Fibroblast of villous mesenchyme (primary cell): Measurements from ENCODE around the gene SETD6. TPM values are rescaled to one million over a fixed set of nuclear protein-coding genes. Genes with fewer than 3 reads are reported as not detected.

Source experiments
- DNase-seq: peaks from one replicate; pipeline ENCODE4 v3.0.0-alpha.2; 2010; ENCODE audit warnings: low read depth
- H3K4me3 ChIP-seq: 2 replicates; pipeline ENCODE4 v1.5.1; 2011; ENCODE audit warnings: low read depth, mild to moderate bottlenecking, low read length
- total RNA-seq: library from RNA; depleted of rRNA; stranded (reverse); fragments of >200 nt; gene quantifications from 2 replicates; pipeline ENCODE4 v1.2.3, GENCODE V29; 2012
- TF ChIP-seq, protein P1 (sequence below): IDR thresholded peaks from 2 replicates; pipeline ENCODE4 v1.5.1; 2012; ENCODE audit warnings: low read depth, mild to moderate bottlenecking, low read length; ENCODE audit not compliant: insufficient read depth

Gene SETD6
- total RNA-seq, 1 donor: 8.2 TPM

GRCh38 chr16:58503863-58504688, 11.2 kb upstream of the SETD6 start:
- DNase-seq: no peak

GRCh38 chr16:58506241-58507194, 8.8 kb upstream of the SETD6 start:
- H3K4me3 ChIP-seq: no peak overlapping the region
- DNase-seq: no peak
- TF ChIP-seq, protein P1, sequence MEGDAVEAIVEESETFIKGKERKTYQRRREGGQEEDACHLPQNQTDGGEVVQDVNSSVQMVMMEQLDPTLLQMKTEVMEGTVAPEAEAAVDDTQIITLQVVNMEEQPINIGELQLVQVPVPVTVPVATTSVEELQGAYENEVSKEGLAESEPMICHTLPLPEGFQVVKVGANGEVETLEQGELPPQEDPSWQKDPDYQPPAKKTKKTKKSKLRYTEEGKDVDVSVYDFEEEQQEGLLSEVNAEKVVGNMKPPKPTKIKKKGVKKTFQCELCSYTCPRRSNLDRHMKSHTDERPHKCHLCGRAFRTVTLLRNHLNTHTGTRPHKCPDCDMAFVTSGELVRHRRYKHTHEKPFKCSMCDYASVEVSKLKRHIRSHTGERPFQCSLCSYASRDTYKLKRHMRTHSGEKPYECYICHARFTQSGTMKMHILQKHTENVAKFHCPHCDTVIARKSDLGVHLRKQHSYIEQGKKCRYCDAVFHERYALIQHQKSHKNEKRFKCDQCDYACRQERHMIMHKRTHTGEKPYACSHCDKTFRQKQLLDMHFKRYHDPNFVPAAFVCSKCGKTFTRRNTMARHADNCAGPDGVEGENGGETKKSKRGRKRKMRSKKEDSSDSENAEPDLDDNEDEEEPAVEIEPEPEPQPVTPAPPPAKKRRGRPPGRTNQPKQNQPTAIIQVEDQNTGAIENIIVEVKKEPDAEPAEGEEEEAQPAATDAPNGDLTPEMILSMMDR: no peak

More at GRCh38 chr16:58503863-58504688, 11.2 kb upstream of the SETD6 start:
- TF ChIP-seq, protein P1: no peak
- H3K4me3 ChIP-seq: no peak overlapping the region

DNA sequence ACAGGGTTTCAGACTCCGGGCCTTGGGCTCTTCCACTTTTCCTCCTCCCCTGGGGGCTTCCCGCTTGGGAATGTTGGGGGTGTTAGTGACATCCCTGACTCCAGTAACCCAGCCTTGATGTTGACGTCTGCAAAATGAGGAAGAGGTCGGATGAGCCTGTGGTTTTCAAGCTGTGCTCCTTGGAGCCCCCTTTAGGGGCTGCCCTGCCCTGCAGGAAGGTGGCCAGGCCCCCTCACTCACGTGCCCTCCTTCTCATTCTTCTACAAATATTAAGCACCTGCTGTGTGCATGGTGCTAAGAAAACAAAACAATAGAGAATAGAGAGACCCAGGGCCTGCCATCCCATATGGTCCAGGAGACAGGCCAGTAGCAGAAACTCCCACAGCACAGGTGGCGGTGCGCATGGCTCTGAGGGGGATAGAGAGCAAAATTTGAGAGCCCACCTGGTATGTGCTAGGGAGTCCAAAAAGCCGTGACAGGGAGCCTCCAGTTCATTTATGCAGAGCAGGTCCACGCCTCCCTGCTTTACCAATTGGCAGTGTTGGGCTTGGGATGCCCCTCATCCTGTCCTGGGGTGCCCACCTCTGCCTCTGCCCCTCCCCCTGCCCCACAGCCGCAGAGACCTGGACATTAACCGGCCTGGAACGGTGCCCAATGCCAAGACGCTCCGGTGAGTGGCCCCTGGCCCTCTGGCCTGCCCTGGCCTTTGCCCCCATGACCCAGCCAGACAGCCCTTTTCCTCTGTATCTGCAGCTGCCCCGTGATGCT, 7.9 kb upstream of the SETD6 start:
- DNase-seq: no peak
- TF ChIP-seq, protein P1: no peak
- H3K4me3 ChIP-seq: no peak overlapping the region

GRCh38 chr16:58507963-58508670, 7.2 kb upstream of the SETD6 start:
- DNase-seq: no peak
- no peak overlapping the region for H3K4me3 ChIP-seq
- TF ChIP-seq, protein P1: no peak

DNA sequence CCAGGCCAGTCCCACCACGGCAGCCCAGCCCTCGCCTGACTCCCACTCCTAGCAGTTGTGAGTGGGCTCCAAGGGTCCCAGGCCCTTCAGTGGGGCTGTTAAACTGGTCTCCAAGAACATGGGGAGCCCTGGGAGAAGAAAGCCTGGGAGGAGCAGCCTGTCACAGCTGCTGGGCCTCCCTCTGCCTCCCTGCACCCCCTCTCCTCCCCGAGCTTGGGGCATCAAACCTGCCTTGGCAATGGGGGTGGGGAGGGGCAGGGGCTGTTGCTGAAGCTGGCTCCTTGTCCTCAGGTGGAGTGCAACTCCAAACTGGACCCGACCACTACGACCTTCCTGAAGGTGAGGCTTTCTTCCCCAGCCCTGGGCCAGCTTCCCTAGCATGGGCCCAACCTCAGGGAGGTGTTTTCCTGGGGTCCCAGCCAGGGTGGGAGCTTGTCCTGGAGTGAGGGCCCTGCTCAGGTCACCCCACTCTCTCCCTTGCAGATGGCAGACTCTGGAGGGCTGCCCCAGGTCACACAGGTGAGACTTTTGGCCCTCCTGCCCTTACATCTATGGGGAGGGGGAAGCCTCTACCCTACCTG, 6.6 kb upstream of the SETD6 start:
- no peak for DNase-seq
- H3K4me3 ChIP-seq: no peak overlapping the region
- TF ChIP-seq, protein P1: no peak
